ENCODE data around the gene ZNF142. TPM values are rescaled to one million over a fixed set of nuclear protein-coding genes. Genes with fewer than 3 reads are reported as not detected.

Gene ZNF142
- total RNA-seq, 1 donor from 2014 or later: 28.0 TPM

DNA sequence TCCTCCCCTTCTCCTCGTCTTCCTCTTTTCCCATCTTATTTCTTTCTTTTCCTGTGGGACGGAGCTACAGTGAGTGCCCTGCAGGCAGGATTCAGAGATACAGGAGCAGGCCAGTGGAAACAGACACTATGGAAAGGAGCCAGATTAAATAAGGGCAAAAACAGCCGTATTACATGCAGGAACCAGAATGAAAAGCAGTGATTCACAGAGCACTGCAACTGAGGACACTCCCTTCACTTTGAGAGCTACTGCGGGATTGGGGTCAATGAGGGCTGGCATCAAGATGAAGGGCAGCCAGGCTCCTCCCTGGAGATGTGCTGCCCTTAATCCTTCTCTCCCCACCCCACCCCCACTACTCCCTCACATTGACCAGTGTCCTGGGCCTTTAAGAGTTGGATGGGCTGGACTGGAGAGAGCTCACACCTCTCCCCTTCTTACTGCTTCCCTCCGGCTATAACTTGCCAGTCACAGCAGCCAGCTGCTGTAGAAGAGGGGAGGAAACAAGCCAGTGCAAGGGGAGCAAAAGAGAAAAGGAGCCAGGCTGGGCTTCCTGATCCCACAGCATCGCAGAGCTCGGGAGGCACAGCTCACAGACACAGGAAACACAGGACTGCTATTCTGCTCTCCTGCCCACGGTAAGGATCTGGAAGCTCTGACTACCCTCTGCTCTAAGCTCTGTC is 51.8 kb downstream of the ZNF142 start, which contains the start of gene PLCD4:
PLCD4 (plus strand) TSS at position 464 of the 680 bp plus-strand sequence. CDS start 7,841 bp downstream, outside the sequence.
- no peaks in the 10 kb centered on the region for H3K9me3 Mint-ChIP-seq (ENCODE audit: unreplicated experiment)
- peak; percentile 67 for DNase-seq (ENCODE audit: low read depth)
- Histone ChIP-seq H3K9me3 (ENCODE audit: insufficient read depth, low read depth, low read length) (no peaks in the 10 kb centered on the region), H3K79me2 (ENCODE audit: insufficient read depth, low read length) (no peaks in the 10 kb centered on the region), H3K9ac (ENCODE audit: low read length) (peak within 1 kb of the TSS; percentile 9), H3K4me3 (ENCODE audit: insufficient read depth, low read depth, low read length) (no peak within 1 kb of the TSS), H3K36me3 (ENCODE audit: insufficient read depth, low read length) (no peaks in the 10 kb centered on the region), H3K4me2 (ENCODE audit: low read length) (peak within 1 kb of the TSS; percentile 75), H3K27me3 (ENCODE audit: insufficient read depth, low read length) (no peaks in the 10 kb centered on the region), H3K4me1 (ENCODE audit: insufficient read depth, low read length) (peaks cover 7% of the 10 kb centered on the region), H2AFZ (ENCODE audit: low read depth, low read length) (peak within 1 kb of the TSS; percentile 67), H4K20me1 (ENCODE audit: insufficient read depth, low read length) (no peaks in the 10 kb centered on the region), H3K27ac (ENCODE audit: low read depth, low read length) (no peak within 1 kb of the TSS)
- H3K36me3 Mint-ChIP-seq (ENCODE audit: low read depth, unreplicated experiment): peaks cover 3% of the 10 kb centered on the region
- peaks cover 7% of the 10 kb centered on the region for H3K4me1 Mint-ChIP-seq (ENCODE audit: low read depth, unreplicated experiment)
- peaks cover 19% of the 10 kb centered on the region for H3K27me3 Mint-ChIP-seq (ENCODE audit: low read depth, unreplicated experiment)
- FAIRE-seq: no peak
- H3K4me3 Mint-ChIP-seq (ENCODE audit: unreplicated experiment): peak within 1 kb of the TSS; percentile 18
- H3K27ac Mint-ChIP-seq (ENCODE audit: unreplicated experiment): no peak within 1 kb of the TSS
- no peak for TF ChIP-seq EZH2 (IDR thresholded peaks at IDR 0.05; ENCODE audit: insufficient read depth, low read length)
- TF ChIP-seq, protein P1, sequence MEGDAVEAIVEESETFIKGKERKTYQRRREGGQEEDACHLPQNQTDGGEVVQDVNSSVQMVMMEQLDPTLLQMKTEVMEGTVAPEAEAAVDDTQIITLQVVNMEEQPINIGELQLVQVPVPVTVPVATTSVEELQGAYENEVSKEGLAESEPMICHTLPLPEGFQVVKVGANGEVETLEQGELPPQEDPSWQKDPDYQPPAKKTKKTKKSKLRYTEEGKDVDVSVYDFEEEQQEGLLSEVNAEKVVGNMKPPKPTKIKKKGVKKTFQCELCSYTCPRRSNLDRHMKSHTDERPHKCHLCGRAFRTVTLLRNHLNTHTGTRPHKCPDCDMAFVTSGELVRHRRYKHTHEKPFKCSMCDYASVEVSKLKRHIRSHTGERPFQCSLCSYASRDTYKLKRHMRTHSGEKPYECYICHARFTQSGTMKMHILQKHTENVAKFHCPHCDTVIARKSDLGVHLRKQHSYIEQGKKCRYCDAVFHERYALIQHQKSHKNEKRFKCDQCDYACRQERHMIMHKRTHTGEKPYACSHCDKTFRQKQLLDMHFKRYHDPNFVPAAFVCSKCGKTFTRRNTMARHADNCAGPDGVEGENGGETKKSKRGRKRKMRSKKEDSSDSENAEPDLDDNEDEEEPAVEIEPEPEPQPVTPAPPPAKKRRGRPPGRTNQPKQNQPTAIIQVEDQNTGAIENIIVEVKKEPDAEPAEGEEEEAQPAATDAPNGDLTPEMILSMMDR (IDR thresholded peaks at IDR 0.05; ENCODE audit: insufficient read depth, low read depth, low read length): no peak

DNA sequence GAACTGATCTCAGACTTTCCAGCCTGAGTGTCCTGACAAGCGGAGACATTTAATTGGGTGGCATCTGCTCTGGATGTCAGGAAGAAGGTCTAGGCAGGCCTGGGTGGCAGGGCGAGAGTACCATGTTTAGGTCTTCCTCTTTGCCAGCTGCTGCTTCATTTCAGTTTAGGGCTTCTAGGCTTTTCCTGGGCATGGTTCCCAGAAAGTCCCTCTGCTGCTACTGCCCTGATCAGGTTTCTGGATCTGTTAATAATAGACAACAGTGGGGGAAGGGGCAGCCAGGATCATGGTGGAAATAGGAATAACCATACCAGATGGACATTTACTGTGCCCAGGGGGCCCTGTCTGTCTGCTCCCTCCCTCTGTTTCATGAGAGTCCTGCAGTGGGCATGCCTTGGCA is 54.0 kb downstream of the ZNF142 start:
- H3K79me2 ChIP-seq (ENCODE audit: insufficient read depth, low read length): no peaks in the 10 kb centered on the region
- DNase-seq (ENCODE audit: low read depth): peak; percentile 24
- TF ChIP-seq EZH2 (IDR thresholded peaks at IDR 0.05; ENCODE audit: insufficient read depth, low read length): no peak
- TF ChIP-seq, protein P1 (IDR thresholded peaks at IDR 0.05; ENCODE audit: insufficient read depth, low read depth, low read length): no peak
- H3K9me3 ChIP-seq (ENCODE audit: insufficient read depth, low read depth, low read length): no peaks in the 10 kb centered on the region
- H3K27me3 Mint-ChIP-seq (ENCODE audit: low read depth, unreplicated experiment): peaks cover 9% of the 10 kb centered on the region
- H3K4me1 Mint-ChIP-seq (ENCODE audit: low read depth, unreplicated experiment): peaks cover 7% of the 10 kb centered on the region
- no peak overlapping the region for H3K9ac ChIP-seq (ENCODE audit: low read length)
- no peaks in the 10 kb centered on the region for H3K27me3 ChIP-seq (ENCODE audit: insufficient read depth, low read length)
- H2AFZ ChIP-seq (ENCODE audit: low read depth, low read length): no peak overlapping the region
- no peaks in the 10 kb centered on the region for H3K36me3 ChIP-seq (ENCODE audit: insufficient read depth, low read length)
- no peaks in the 10 kb centered on the region for H3K9me3 Mint-ChIP-seq (ENCODE audit: unreplicated experiment)
- FAIRE-seq: no peak
- H3K27ac ChIP-seq (ENCODE audit: low read depth, low read length): no peak overlapping the region
- H3K27ac Mint-ChIP-seq (ENCODE audit: unreplicated experiment): no peak overlapping the region
- peaks cover 3% of the 10 kb centered on the region for H3K36me3 Mint-ChIP-seq (ENCODE audit: low read depth, unreplicated experiment)
- no peak overlapping the region for H3K4me3 ChIP-seq (ENCODE audit: insufficient read depth, low read depth, low read length)
- H3K4me1 ChIP-seq (ENCODE audit: insufficient read depth, low read length): peaks cover 7% of the 10 kb centered on the region
- H3K4me3 Mint-ChIP-seq (ENCODE audit: unreplicated experiment): no peak overlapping the region
- H4K20me1 ChIP-seq (ENCODE audit: insufficient read depth, low read length): no peaks in the 10 kb centered on the region
- no peak overlapping the region for H3K4me2 ChIP-seq (ENCODE audit: low read length)

Other genes starting within 250 kb of the ZNF142 start
- not detected in 2 replicates for gene VIL1, start 240.5 kb downstream of the ZNF142 start, total RNA-seq
- gene USP37, start 91.3 kb downstream of the ZNF142 start, total RNA-seq: 5.6 and 6.4 TPM in 2 replicates
- gene CNOT9, start 90.8 kb downstream of the ZNF142 start, total RNA-seq: 34.6 and 35.6 TPM in 2 replicates
- gene PLCD4, start 51.7 kb downstream of the ZNF142 start, total RNA-seq: 0.86 and 0.89 TPM in 2 replicates
- 27.5 and 28.4 TPM in 2 replicates for gene BCS1L, start 60 bp upstream of the ZNF142 start, total RNA-seq
- 44.7 and 47.3 TPM in 2 replicates for gene RNF25, start 12.4 kb upstream of the ZNF142 start, total RNA-seq
- gene STK36, start 12.5 kb upstream of the ZNF142 start, total RNA-seq: 42.6 and 46.0 TPM in 2 replicates
- gene TTLL4, start 51.2 kb upstream of the ZNF142 start, total RNA-seq: 27.4 and 33.8 TPM in 2 replicates
- 3.9 and 4.3 TPM in 2 replicates for gene CYP27A1, start 122.5 kb upstream of the ZNF142 start, total RNA-seq
- gene PRKAG3, start 172.2 kb upstream of the ZNF142 start, total RNA-seq: not detected in 2 replicates
- gene WNT6, start 200.2 kb upstream of the ZNF142 start, total RNA-seq: 1.3 and 2.6 TPM in 2 replicates
- gene WNT10A, start 221.2 kb upstream of the ZNF142 start, total RNA-seq: 0.91 and 2.5 TPM in 2 replicates